ENCODE results near the gene DEAF1. TPM values are rescaled to one million over a fixed set of nuclear protein-coding genes. Genes with fewer than 3 reads are reported as not detected.

Gene DEAF1
- total RNA-seq, 1 experiment from 2014 or later = 33.9 TPM

DNA sequence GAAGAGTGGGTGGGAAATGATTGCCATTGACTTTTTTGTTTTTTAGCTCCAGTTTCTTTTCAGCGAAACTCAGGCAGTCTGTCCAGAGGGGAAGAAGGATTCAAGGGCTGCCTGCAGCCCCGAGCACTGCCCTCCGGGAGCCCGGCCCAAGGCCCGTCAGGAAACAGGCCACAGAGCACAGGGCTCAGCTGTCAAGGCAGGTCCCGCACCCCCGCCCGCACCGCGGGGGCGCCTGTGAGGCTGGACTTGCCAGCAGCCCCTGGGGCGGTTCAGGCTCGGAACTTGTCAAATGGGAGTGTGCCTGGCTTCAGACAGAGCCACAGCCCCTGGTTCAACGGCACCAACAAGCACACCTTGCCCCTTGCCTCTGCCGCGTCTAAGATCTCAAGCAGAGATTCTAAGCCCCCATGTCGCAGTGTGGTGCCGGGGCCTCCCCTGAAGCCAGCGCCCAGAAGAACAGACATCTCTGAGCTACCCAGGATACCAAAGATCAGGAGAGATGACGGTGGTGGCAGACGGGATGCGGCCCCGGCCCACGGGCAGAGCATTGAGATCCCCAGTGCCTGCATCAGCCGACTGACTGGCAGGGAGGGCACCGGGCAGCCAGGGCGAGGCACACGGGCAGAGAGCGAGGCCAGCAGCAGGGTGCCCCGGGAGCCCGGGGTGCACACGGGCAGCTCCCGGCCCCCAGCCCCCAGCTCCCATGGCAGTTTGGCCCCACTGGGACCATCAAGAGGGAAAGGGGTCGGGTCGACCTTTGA is 87.8 kb downstream of the DEAF1 start:
- TF ChIP-seq ZFX (IDR thresholded peaks at IDR 0.05) (no peak), JUND (IDR thresholded peaks at IDR 0.05) (no peak), YY1 (IDR thresholded peaks at IDR 0.05; ENCODE audit: extremely low read depth, insufficient replicate concordance, low read depth, low read length) (no peak)

DNA sequence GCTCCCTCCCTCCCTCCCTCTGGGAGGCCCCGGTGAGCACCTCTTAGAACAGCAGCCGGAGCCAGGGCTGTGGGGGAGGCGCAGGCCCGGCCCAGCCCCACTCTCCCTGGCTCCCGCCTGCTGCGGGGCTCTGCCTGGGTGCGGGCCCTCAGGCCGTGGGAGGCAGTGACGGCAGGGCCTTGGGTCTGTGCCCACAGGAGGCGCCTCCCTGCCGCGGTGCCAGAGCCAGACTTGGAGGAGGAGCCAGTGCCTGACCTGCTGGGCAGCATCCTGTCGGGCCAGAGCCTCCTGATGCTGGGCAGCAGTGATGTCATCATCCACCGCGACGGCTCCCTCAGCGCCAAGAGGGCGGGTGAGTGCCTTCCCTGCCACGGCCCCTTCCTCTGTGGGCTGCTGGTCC is 88.8 kb downstream of the DEAF1 start:
- Histone ChIP-seq H3K27ac (ENCODE audit: low read depth, low read length) (no peak overlapping the region; the same call in 1 of the 2 replicates), H4K20me1 (ENCODE audit: insufficient read depth) (no peaks in the 10 kb centered on the region), H3K4me1 (ENCODE audit: control insufficient read depth in 1 of 2, insufficient read depth in 2 of 2, low read length in 2 of 2) (no peaks in the 10 kb centered on the region), H2AFZ (ENCODE audit: low read depth, low read length, poor library complexity, severe bottlenecking) (no peak overlapping the region), H3K36me3 (ENCODE audit: control insufficient read depth in 1 of 2, insufficient read depth in 2 of 2, low read length in 2 of 2) (peaks cover 50 to 58% of the 10 kb centered on the region in 2 experiments; a peak in 3 of 4 replicates), H3K4me2 (ENCODE audit: low read length) (no peak overlapping the region), H3K9ac (ENCODE audit: low read length) (no peak overlapping the region), H3K79me2 (ENCODE audit: insufficient read depth, low read length) (peaks cover 29% of the 10 kb centered on the region; the same call in 1 of the 2 replicates), H3K27me3 (ENCODE audit: insufficient read depth, low read length) (no peaks in the 10 kb centered on the region), H3K9me2 (ENCODE audit: insufficient read depth) (no peaks in the 10 kb centered on the region), H3K9me3 (ENCODE audit: control insufficient read depth in 1 of 2, insufficient read depth in 1 of 2, low read depth in 1 of 2, low read length in 2 of 2) (no peaks in the 10 kb centered on the region), H3K4me3 (replicated peaks in 1 of 2; ENCODE audit: low read depth in 1 of 2, low read length in 2 of 2) (no peak overlapping the region)
- POLR2A ChIA-PET = no interaction called here
- no peak for DNase-seq (ENCODE audit: low read depth, low spot score)
- RAD21 ChIA-PET (ENCODE audit: low non-redundant PET in 1 of 2, low total read pairs in 2 of 2, uncharacterized antibody in 2 of 2, unreplicated experiment in 2 of 2) = no interaction called here
- TF ChIP-seq TCF7L2 (IDR thresholded peaks at IDR 0.05; ENCODE audit: borderline replicate concordance, extremely low read depth, insufficient read depth, insufficient read length) (no peak), SIN3A (IDR thresholded peaks at IDR 0.05; ENCODE audit: low read depth) (no peak), CTCF (IDR thresholded peaks at IDR 0.05 in 2 of 3, conservative IDR thresholded peaks at IDR 0.05 in 1 of 3; ENCODE audit: borderline replicate concordance in 1 of 3, insufficient read depth in 1 of 3, low read depth in 2 of 3, low read length in 2 of 3) (no peak), POLR2A (IDR thresholded peaks at IDR 0.05; ENCODE audit: borderline replicate concordance, extremely low read depth, insufficient read depth, insufficient read length) (no peak), ELF1 (IDR thresholded peaks at IDR 0.05; ENCODE audit: borderline replicate concordance, low read depth) (no peak), EGR1 (IDR thresholded peaks at IDR 0.05; ENCODE audit: low read depth) (no peak)
- peak; percentile 29; the same call in 1 of the 2 replicates for ATAC-seq
- CTCF ChIA-PET = no interaction called here
- no TSS peak for BruUV-seq (replicated peaks)
- intact Hi-C loops (cut with micrococcal nuclease) = no loop called here

More for the DNA sequence above, 87.8 kb downstream of the DEAF1 start:
- intact Hi-C loops (cut with micrococcal nuclease) = no loop called here
- ChIA-PET POLR2A (no interaction called here), CTCF (no interaction called here), RAD21 (ENCODE audit: low non-redundant PET in 1 of 2, low total read pairs in 2 of 2, uncharacterized antibody in 2 of 2, unreplicated experiment in 2 of 2) (no interaction called here)
- Histone ChIP-seq H3K4me2 (ENCODE audit: low read length) (no peak overlapping the region), H3K9me2 (ENCODE audit: insufficient read depth) (no peaks in the 10 kb centered on the region), H3K36me3 (ENCODE audit: control insufficient read depth in 1 of 2, insufficient read depth in 2 of 2, low read length in 2 of 2) (peaks cover 46 to 56% of the 10 kb centered on the region in 2 experiments; a peak in 3 of 4 replicates), H3K27ac (ENCODE audit: low read depth, low read length) (no peak overlapping the region), H3K9ac (ENCODE audit: low read length) (no peak overlapping the region), H3K27me3 (ENCODE audit: insufficient read depth, low read length) (no peaks in the 10 kb centered on the region), H3K4me3 (replicated peaks in 1 of 2; ENCODE audit: low read depth in 1 of 2, low read length in 2 of 2) (no peak overlapping the region), H4K20me1 (ENCODE audit: insufficient read depth) (peaks cover 3% of the 10 kb centered on the region; the same call in 1 of the 2 replicates), H3K4me1 (ENCODE audit: control insufficient read depth in 1 of 2, insufficient read depth in 2 of 2, low read length in 2 of 2) (peaks cover 0 to under 1% of the 10 kb centered on the region in 2 experiments; a peak in 1 of 4 replicates), H3K79me2 (ENCODE audit: insufficient read depth, low read length) (peaks cover 21% of the 10 kb centered on the region; the same call in 1 of the 2 replicates), H3K9me3 (ENCODE audit: control insufficient read depth in 1 of 2, insufficient read depth in 1 of 2, low read depth in 1 of 2, low read length in 2 of 2) (no peaks in the 10 kb centered on the region), H2AFZ (ENCODE audit: low read depth, low read length, poor library complexity, severe bottlenecking) (no peak overlapping the region)
- DNase-seq (ENCODE audit: low read depth, low spot score) (no peak), ATAC-seq (no peak)
- no TSS peak for BruUV-seq (replicated peaks)

All from HCT116 (cell line).